Right atrium auricular region (tissue), 2 donors: ENCODE measurements around the gene MCFD2. TPM values are rescaled to one million over a fixed set of nuclear protein-coding genes. Genes with fewer than 3 reads are reported as not detected.

Source experiments
- DNase-seq: peaks from one replicate; pipeline ENCODE4 v3.0.0-alpha.2; 2019; ENCODE audit warnings: low spot score
- H3K27ac ChIP-seq, 2 donors: fragments of 200-600 bp; sonication (generic); 1 replicate in 1 of 2; 2 replicates in 1 of 2; pipeline ENCODE4 v1.5.1; 2016 to 2019
- H3K27me3 ChIP-seq, 2 donors: fragments of 200-600 bp; sonication (generic); one replicate each; pipeline versions ENCODE4 v1.5.1 to v1.6.0; 2017 to 2019
- H3K36me3 ChIP-seq: fragments of 200-600 bp; sonication (generic); one replicate; pipeline ENCODE4 v1.5.1; 2016
- H3K4me1 ChIP-seq, 2 donors: fragments of 200-600 bp; sonication (generic); one replicate each; pipeline versions ENCODE4 v1.5.1 to v1.6.0; 2017 to 2019
- H3K4me3 ChIP-seq, 2 donors: fragments of 200-600 bp; sonication (generic); 1 replicate in 1 of 2; 2 replicates in 1 of 2; pipeline ENCODE4 v1.5.1; 2017 to 2019; ENCODE audit warnings: mild to moderate bottlenecking in 1 of 2, moderate library complexity in 1 of 2
- H3K9me3 ChIP-seq, 2 donors: fragments of 200-600 bp; sonication (generic); one replicate each; pipeline ENCODE4 v1.5.1; 2019
- total RNA-seq, 2 donors: library from RNA; depleted of rRNA; stranded (reverse); fragments of >200 nt; gene quantifications; one replicate each; pipeline ENCODE4 v1.1.0, GENCODE V29; 2016
- TF ChIP-seq, protein P1 (sequence below), 2 donors: fragments of 200-600 bp; sonication (generic); IDR thresholded peaks; one replicate each; pipeline ENCODE4 v1.5.1; 2019; ENCODE audit warnings: antibody characterized with exemption in 2 of 2

MCFD2 gene
- total RNA-seq, 2 donors from 2014 or later = 48.7 to 77.5 TPM

DNA sequence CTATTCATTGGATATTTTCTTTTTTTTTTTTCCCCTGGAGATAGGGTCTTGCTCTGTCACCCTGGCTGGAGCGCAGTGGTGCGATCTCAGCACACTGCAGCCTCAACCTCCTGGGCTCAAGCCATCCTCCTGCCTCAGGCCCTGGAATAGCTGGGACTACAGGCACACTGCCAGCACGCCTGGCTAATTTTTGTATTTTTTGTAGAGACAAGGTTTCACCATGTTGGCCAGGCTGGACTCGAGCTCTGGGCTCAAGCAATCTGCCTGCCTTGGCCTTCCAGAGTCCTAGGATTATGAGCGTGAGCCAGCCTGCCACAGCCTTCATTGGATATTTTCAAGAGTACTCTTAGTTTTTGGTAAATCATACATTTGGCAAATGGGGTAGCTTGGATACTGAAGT, 9.0 kb upstream of the MCFD2 start:
- H3K36me3 ChIP-seq = no peaks in the 10 kb centered on the region
- no peak overlapping the region for H3K4me3 ChIP-seq
- H3K27me3 ChIP-seq = no peaks in the 10 kb centered on the region
- DNase-seq = no peak
- TF ChIP-seq, protein P1, sequence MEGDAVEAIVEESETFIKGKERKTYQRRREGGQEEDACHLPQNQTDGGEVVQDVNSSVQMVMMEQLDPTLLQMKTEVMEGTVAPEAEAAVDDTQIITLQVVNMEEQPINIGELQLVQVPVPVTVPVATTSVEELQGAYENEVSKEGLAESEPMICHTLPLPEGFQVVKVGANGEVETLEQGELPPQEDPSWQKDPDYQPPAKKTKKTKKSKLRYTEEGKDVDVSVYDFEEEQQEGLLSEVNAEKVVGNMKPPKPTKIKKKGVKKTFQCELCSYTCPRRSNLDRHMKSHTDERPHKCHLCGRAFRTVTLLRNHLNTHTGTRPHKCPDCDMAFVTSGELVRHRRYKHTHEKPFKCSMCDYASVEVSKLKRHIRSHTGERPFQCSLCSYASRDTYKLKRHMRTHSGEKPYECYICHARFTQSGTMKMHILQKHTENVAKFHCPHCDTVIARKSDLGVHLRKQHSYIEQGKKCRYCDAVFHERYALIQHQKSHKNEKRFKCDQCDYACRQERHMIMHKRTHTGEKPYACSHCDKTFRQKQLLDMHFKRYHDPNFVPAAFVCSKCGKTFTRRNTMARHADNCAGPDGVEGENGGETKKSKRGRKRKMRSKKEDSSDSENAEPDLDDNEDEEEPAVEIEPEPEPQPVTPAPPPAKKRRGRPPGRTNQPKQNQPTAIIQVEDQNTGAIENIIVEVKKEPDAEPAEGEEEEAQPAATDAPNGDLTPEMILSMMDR (IDR thresholded peaks at IDR 0.05) = no peak
- no peak overlapping the region for H3K27ac ChIP-seq
- peaks cover 0 to 13% of the 10 kb centered on the region in 2 donors for H3K9me3 ChIP-seq
- H3K4me1 ChIP-seq = no peaks in the 10 kb centered on the region

DNA sequence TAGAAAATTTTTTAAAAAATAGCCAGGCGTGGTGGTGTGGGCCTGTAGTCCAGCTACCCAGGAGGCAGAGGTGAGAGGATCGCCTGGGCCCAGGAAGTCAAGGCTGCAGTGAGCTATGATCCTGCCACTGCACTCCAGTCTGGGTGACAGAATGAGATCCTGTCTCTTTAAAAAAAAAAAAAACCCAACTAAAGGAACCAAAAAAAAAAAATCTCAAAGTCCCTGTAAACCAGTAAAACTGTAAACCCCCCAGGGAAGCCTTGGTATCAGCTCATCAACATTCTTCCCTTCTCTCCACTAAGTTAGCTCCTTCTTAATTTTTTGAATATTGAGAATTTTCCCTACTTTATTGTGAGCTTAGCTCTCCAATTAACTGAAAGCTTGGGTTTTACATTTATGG, 8.4 kb upstream of the MCFD2 start:
- Histone ChIP-seq H3K36me3 (no peaks in the 10 kb centered on the region), H3K9me3 (peaks cover 0 to 13% of the 10 kb centered on the region in 2 donors), H3K27ac (no peak overlapping the region), H3K4me1 (no peaks in the 10 kb centered on the region), H3K27me3 (no peaks in the 10 kb centered on the region), H3K4me3 (no peak overlapping the region)
- DNase-seq = no peak
- TF ChIP-seq, protein P1 (IDR thresholded peaks at IDR 0.05) = no peak

DNA sequence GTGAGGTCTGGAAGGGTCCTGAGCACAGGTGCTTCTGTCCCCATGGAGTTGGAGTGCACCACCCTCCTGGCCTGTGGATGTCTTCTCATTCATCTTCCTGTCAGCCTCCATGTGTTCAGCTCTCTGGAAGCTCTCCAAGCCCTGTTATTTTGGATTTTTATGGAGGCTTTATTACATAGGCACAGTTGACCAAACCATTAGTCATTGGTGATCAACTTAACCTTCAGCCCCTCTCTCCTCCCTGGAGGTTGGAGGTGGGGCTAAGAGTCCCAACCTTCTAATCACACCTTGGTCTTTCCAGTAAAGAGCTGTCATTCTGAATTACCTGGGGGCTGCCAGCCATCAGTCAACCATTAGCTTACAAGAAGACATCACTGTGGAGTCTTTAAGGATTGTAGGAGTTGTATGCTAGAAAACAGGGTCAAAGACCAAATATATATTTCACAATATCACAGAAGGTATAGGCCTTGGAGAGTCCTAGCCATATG, 7.5 kb upstream of the MCFD2 start:
- Histone ChIP-seq H3K4me1 (no peaks in the 10 kb centered on the region), H3K36me3 (no peaks in the 10 kb centered on the region), H3K9me3 (peaks cover 0 to 13% of the 10 kb centered on the region in 2 donors), H3K27ac (no peak overlapping the region), H3K4me3 (no peak overlapping the region), H3K27me3 (no peaks in the 10 kb centered on the region)
- DNase-seq = no peak
- TF ChIP-seq, protein P1 (IDR thresholded peaks at IDR 0.05) = no peak

DNA sequence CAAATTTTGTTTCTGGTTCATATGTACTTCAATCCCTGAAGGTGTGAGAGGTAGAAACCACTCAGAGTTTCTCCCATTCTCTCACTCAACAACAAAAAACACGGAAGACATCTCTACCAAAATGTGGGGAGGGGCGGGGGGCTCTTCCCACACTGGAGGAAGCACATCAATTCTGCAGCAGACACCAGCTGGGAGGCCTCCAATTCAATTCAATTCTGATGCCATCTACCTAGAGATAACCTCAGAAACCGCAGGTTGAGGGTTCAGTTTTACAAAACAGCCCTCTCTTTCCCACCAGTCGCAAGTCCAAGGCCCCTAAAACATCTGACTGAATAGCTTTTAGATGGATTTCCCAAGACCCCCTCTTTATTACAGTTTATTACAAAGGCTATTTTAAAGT, 7.0 kb upstream of the MCFD2 start:
- Histone ChIP-seq H3K4me1 (no peaks in the 10 kb centered on the region), H3K9me3 (peaks cover 0 to 13% of the 10 kb centered on the region in 2 donors), H3K27me3 (no peaks in the 10 kb centered on the region), H3K27ac (no peak overlapping the region), H3K36me3 (no peaks in the 10 kb centered on the region), H3K4me3 (no peak overlapping the region)
- no peak for DNase-seq
- TF ChIP-seq, protein P1 (IDR thresholded peaks at IDR 0.05) = no peak

DNA sequence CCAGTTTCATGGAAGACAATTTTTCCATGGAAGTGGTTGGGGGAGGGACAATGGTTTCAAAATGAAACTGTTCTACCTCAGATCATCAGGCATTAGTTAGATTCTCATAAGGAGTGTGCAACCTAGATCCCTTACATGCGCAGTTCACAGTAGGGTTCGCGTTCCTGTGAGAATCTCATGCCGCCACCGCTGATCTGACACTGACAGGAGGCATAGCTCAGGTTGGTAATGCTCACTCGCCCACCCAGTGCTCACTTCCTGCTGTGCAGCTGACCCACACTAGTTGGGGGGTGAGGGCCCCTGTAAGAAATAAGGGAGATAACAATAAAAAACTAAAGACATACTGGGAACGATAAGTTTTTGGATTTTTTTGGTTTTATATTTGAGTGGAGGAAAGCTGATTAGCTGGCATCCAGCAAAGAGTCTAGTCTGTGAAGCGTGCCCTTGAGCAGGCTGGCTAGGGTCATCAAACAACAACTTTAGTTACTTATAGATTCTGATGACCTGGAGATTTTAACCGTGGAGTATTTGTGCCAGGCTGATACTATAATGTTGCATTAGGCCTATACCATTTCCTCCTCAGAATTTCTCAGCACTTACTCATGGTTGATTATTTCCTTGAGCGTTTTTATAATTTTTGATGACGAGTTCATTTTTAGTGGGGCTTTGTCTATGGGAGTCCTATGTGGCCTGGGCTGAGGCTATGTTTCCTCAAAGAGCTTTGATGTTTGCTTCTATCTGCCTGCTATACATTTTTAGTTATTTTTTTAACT, 6.3 kb upstream of the MCFD2 start:
- Histone ChIP-seq H3K27ac (no peak overlapping the region), H3K9me3 (peaks cover 0 to 6% of the 10 kb centered on the region in 2 donors), H3K36me3 (no peaks in the 10 kb centered on the region), H3K4me1 (peaks cover 0 to 3% of the 10 kb centered on the region in 2 donors), H3K27me3 (no peaks in the 10 kb centered on the region), H3K4me3 (no peak overlapping the region)
- TF ChIP-seq, protein P1 (IDR thresholded peaks at IDR 0.05) = no peak
- DNase-seq = no peak
